HUDEP-2 (cell line): ENCODE data around the gene PEF1.
A peak's percentile ranks its signal among the peaks of the same experiment; 100 is the strongest.

Experiments used
- DNase-seq, 76 experiments: peaks; one replicate each; lab custom pipeline; 2025; ENCODE audit not compliant: unreplicated experiment in 76 of 76; lab: John Stamatoyannopoulos, UW

The PEF1 gene

DNA sequence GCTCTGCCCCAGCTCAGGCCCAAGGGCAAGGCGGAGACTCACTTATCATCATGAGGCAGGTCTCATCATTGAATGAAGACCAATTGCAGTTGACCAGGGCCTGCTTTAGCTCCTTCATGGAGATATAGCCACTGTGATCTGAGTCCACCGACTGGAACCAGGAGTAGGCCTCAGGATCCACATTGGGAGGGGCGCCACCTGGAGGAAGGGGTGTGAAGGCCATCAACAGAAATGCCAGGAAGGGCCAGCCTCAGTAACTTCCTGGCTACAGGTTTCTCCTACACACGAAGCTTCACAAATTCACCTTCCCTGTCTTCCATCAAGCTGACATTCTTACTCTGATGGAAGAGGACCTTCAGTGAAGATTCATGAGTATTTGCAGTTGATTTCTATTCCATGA, 11.6 kb downstream of the PEF1 start:
- DNase-seq = peak in 36 of 76 experiments; percentile 0 to 58 (median 20)

GRCh38 chr1:31632649-31633048, 12.0 kb downstream of the PEF1 start:
- DNase-seq = no peak

- peak in 1 of 76 experiments; percentile 10 for DNase-seq
These were observed 15.6 kb downstream of the PEF1 start for GRCh38 chr1:31628931-31629556.

DNA sequence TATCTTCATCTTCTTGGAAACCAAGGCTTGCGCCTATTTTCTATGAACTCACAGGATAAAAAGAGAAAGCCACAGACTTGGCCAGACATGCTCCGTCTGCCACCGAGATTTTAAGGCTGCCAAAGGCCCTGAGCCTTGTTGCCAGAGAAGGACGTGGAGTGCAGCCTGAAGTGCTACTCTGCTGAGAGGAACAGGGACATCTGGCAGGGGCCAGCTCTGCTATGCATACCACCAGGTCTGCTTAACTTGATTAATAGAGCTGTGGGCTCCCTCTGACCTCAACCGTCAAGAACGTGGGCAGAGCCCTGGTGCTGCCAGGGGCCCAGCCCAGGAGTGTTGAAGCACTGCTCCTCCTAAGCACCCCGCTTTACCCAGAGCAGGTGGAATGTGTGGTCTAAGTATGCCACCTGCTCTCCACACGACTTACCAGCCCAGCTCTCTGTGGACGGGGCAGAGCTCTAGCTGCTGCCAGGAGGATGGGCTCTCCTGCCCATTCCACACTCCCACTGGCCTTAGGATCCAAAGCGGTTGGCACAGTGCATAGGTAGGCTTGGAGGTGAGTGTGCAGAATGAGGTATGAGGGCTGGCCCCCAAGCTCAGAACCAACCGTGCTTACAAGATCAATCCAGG, 16.6 kb downstream of the PEF1 start:
- DNase-seq = no peak

GRCh38 chr1:31627301-31627929, 17.3 kb downstream of the PEF1 start:
- no peak for DNase-seq

DNA sequence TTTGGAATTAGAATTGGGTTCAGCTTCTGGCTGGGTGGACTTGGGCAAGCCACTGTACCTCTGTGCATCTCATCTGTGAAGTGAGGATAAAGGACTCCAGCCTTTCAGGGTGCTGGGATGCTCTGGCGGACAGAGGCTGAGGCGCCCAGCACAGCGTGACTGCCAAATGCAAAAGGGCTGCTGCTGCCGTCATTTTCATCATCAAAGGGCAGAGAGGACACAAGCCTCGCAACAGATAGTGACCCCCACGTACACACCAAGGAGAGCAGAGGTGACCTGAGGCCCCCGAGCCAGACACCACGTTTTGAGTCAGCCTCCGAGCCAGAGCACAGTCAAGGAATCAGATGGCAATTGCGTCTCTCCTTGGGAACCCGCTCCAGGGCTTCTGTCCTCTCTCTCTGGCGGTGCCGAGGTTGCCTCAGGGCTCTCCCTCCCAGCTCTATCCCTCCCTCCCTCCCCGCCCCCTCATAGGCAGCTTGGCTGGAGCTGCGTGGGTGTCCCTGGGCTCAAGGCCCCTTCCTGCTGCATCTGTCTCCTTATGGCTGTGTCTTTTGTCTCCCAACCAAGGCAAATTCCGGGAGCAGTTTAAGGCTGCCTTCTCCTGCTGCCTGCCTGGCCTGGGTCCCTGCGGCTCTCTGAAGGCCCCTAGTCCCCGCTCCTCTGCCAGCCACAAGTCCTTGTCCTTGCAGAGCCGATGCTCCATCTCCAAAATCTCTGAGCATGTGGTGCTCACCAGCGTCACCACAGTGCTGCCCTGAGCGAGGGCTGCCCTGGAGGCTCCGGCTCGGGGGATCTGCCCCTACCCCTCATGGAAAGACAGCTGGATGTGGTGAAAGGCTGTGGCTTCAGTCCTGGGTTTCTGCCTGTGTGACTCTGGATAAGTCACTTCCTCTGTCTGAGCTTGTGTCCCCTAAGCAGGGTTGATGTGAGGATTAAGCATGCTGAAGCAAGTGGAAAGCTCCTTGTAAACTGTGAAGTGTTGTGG, 18.2 kb downstream of the PEF1 start:
- DNase-seq = no peak

GRCh38 chr1:31625561-31626222, 19.0 kb downstream of the PEF1 start:
- no peak for DNase-seq

- no peak for DNase-seq
These were observed 19.8 kb downstream of the PEF1 start for GRCh38 chr1:31624731-31625514.

DNA sequence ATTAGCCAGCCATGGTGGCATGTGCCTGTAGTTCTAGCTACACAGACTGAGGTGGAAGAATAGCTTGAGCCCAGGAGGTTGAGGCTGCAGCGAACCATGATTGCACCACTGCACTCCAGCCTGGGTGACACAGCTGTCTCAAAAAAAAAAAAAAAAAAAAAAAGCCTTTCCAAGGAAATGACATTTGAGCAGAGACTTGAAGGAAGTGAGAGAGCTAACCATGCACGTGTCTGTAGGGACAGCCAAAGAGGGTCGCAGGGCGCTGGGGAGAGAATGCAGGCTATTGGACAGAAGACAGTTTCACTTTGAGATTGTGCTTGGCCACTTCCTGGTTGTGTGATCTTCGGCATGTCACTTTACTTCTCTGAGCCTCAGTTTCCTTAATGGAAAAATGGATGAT, 20.4 kb downstream of the PEF1 start:
- no peak for DNase-seq

DNA sequence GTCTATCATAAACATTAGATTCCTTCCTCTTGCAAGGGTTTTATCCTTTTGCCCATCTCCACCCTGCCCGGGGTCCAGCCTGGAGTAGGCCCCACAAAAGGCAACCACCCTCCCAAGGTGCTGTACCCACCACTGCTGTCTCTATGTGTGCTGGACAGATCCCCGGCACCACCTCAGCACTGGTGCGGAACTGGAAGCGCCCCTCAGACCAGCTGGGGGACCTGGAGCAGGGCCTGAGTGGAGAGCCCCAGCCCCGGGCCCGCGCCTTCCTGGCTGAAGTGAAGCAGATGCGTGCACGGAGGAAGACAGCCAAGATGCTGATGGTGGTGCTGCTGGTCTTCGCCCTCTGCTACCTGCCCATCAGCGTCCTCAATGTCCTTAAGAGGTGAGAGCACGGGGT, 21.3 kb downstream of the PEF1 start:
- DNase-seq = no peak

- DNase-seq = no peak
These were observed 22.6 kb downstream of the PEF1 start for GRCh38 chr1:31621847-31622730.

- no peak for DNase-seq
These were observed 23.2 kb downstream of the PEF1 start for GRCh38 chr1:31621498-31621820.

- no peak for DNase-seq
These were observed 23.8 kb downstream of the PEF1 start for GRCh38 chr1:31620631-31621497.

GRCh38 chr1:31618916-31619846, 25.5 kb downstream of the PEF1 start:
- DNase-seq = no peak

GRCh38 chr1:31617916-31618746, 26.5 kb downstream of the PEF1 start:
- DNase-seq = peak in 1 of 76 experiments; percentile 9
